Measurements from ENCODE around the gene CTBP1.
A peak's percentile ranks its signal among the peaks of the same experiment; 100 is the strongest.

CTBP1 gene

DNA sequence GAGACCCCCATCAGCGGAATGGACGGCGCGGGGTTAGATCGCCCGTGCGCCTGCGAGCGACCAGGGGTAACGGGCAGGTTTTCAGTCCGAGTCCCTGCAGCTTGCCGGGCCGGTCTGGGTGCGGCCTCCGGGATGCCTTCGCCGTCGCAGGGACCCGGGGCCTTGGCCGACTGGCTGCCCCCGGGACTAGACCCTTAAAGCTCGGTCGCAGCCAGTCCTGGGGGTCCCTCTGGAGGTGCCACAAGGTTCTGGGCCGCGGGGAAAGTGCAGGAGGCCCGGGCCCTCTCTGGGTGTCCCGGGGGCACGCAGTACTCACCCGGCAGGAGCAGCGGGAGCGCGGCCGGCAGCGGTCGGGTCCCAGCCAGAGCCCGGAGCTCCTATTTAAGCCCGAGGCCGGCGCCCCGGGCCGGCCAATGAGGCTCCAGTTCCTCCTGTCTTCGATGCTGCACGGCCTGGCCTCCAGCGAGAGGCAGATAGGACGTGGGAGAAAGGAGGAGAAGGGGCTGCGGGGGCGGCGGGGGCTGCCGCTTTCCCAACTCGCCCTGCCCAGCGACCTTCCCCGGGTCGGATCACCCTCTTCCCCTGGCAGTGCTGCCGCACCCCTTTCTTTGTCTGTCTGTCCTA, 76.6 kb downstream of the CTBP1 start, which contains the start of gene SPON2:
Gene SPON2, minus strand, starts transcription at position 356 of the 624 bp plus-strand sequence.
- TF ChIP-seq, protein P1, sequence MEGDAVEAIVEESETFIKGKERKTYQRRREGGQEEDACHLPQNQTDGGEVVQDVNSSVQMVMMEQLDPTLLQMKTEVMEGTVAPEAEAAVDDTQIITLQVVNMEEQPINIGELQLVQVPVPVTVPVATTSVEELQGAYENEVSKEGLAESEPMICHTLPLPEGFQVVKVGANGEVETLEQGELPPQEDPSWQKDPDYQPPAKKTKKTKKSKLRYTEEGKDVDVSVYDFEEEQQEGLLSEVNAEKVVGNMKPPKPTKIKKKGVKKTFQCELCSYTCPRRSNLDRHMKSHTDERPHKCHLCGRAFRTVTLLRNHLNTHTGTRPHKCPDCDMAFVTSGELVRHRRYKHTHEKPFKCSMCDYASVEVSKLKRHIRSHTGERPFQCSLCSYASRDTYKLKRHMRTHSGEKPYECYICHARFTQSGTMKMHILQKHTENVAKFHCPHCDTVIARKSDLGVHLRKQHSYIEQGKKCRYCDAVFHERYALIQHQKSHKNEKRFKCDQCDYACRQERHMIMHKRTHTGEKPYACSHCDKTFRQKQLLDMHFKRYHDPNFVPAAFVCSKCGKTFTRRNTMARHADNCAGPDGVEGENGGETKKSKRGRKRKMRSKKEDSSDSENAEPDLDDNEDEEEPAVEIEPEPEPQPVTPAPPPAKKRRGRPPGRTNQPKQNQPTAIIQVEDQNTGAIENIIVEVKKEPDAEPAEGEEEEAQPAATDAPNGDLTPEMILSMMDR (conservative IDR thresholded peaks at IDR 0.05; ENCODE audit: low read depth, low read length) = no peak
- H3K4me3 ChIP-seq (ENCODE audit: low read depth, low read length) = peak within 1 kb of the TSS; percentile 78
- DNase-seq (ENCODE audit: low read depth) = peak; percentile 81

DNA sequence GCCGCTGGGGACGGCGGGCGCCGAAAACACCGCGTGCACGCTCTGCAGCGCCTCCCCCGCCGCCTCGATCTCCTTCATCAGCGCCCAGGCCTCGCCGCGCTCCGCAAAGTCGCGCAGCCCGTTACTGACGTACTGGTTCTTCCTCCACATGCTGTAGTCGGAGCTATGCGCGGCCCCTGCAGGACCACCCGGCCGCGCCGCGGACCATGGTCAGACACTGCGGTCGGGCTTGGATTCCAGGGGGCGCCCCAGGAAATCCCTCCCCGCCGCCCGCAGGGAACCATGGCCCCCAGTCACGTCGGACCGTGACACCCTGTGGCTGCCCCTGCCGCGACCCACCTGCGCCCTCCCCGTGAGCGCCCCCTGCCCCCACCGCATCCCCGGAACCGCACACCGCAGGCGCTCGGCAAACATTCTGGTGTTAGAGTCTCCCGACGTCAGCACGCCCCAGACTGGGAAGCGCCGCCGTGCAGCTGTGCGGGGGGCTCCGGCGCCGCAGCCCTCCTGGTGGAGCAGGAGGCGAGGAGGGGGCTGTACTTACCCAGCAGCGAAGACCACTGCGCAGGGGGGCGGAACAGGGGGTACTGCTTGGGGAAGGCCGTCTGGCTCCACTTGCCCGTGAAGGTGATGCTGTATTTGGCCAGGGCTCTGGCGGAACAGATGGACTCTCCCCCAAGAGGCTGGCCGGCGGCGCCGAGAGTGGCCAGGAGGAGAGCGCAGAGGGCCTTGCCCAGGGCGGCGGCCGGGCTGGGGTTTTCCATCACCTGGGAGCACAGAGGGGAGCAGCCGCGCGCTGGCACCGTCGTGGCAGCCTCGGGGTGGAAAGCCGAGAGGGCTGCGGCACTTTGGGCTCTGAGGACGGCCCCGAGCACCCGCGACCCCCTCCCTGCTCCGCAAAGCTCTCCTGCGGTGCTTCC, 77.4 kb downstream of the CTBP1 start:
- TF ChIP-seq, protein P1 (conservative IDR thresholded peaks at IDR 0.05; ENCODE audit: low read depth, low read length) = peak; percentile 3
- peak overlapping the region; percentile 78 for H3K4me3 ChIP-seq (ENCODE audit: low read depth, low read length)
- peak; percentile 57 for DNase-seq (ENCODE audit: low read depth)

DNA sequence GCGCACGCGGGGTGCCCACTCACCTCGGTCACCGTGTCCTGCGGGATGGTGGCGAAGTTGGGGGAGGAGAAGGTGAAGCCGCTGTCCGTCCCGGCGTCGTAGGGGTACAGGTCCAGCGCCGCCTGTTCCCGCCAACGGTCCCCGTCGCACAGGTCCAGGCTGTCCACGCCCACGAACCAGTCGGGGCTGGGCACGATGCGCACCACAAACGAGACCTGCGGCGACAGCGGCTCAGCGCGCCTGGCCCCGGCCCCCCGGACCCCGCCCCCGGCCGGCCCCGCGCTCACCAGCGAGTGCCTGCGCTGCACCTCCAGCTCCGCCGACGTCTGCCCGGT, 78.0 kb downstream of the CTBP1 start:
- peak overlapping the region; percentile 78 for H3K4me3 ChIP-seq (ENCODE audit: low read depth, low read length)
- TF ChIP-seq, protein P1 (conservative IDR thresholded peaks at IDR 0.05; ENCODE audit: low read depth, low read length) = no peak
- DNase-seq (ENCODE audit: low read depth) = no peak

DNA sequence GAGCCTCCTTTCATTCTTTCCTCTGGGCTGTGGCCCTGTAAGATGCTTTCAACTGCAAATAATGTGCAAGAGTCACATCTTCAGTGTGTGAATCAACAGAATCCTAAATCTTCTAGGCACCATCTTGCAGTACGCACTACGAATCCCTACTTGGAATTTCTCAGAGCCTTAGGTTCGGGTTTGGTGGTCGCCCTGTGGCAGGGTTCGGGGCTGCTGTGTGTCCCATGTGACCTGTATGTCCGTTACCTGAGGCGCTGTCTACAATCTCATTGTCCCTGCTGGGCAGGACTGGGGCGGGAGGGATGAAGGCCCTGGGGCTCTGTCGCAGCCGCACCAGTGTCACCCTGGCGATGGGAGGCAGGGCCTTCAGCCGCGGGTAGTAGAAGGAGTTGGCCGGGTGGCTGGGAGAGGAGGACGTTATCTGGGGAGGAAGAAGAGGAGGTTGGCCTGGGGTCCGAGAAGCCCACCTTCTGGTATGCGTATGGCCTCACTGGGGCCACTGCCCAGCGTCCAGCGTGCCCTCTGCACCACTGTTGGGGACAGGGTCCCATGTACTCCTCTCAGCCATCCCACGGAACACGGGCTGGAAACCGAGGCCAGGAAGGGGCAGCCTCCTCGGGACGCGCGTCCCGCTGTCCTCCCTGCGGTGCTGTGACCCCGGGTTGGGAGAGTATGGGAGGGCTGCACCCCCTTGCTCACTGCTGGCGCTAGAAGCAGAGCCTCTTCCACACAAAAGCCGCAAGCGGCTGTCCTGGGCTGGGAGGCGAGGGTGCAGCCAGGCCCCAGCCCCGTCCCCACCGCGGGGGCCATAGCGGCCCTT, 78.6 kb downstream of the CTBP1 start:
- TF ChIP-seq, protein P1 (conservative IDR thresholded peaks at IDR 0.05; ENCODE audit: low read depth, low read length) = no peak
- DNase-seq (ENCODE audit: low read depth) = no peak
- H3K4me3 ChIP-seq (ENCODE audit: low read depth, low read length) = peak overlapping the region; percentile 78

DNA sequence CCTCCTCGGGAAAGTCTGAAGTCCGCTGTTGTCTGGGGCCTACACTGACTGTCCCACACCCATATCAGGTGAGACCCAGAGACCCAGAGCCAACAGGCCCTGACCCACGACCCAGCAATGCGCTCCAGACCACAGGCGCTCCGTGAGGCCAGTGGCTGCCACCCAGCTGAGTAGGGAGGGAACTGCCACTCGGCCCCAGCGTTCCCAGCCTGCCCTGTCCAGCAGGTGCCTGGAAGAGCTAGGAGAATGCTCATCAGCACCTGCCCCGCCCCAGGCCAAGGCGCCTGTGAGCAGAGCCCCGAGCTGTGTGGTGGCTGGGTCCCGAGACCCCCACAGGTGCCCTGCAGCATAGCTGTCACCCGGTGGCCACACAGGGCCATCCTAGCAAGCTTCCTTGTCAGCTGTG, 79.2 kb downstream of the CTBP1 start:
- TF ChIP-seq, protein P1 (conservative IDR thresholded peaks at IDR 0.05; ENCODE audit: low read depth, low read length) = no peak
- peak overlapping the region; percentile 78 for H3K4me3 ChIP-seq (ENCODE audit: low read depth, low read length)
- no peak for DNase-seq (ENCODE audit: low read depth)

DNA sequence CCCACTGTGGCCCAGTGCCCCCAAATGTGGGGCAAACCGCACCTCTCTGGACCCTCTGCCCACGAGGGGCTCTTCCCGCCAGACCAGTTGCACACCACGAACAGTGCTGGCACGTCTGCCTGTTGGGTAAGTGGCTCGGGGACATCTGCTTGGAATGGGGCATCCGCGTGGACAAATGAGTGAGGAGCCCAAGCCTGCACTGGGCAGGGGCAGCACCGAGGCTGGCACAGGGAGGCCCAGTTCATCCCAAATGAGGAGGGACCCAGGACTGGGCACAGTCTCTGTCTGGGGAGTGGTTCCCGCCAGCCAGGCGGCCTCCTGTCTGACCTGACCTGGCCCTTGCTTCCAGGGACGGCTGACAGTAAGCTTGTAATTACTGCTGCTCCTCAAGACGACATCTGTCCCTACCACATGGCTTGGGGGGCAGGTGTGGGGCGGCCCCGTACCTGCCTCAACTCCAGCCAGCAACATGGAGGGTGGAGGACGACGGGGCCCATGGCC, 79.7 kb downstream of the CTBP1 start:
- TF ChIP-seq, protein P1 (conservative IDR thresholded peaks at IDR 0.05; ENCODE audit: low read depth, low read length) = no peak
- H3K4me3 ChIP-seq (ENCODE audit: low read depth, low read length) = peak overlapping the region; percentile 21
- DNase-seq (ENCODE audit: low read depth) = no peak
